GM12878 (cell line): ENCODE measurements around the gene TP53RK. TPM values are rescaled to one million over a fixed set of nuclear protein-coding genes. Genes with fewer than 3 reads are reported as not detected.

Experiments
- ATAC-seq: fragments of 200-7000 bp; cut with Tn5 transposase; 3 replicates; pipeline ENCODE4 v1.9.1; 2020; ENCODE audit warnings: mild to moderate bottlenecking, moderate library complexity
- BruUV-seq: library from RNA; stranded (reverse); fragments of 400-500 nt; replicated peaks from 2 replicates; lab custom pipeline; 2021; lab: Mats Ljungman, UMichigan
- CTCF ChIA-PET: fragments of 300-600 bp; sonication (Branson Sonifier 250); formaldehyde crosslinking; extraction: SDS; loops from one replicate; lab custom pipeline; 2021; ENCODE audit warnings: inconsistent platforms; lab: Yijun Ruan, JAX
- POLR2A ChIA-PET: fragments of 350-600 bp; formaldehyde crosslinking; extraction: SDS; loops from one replicate; lab custom pipeline; 2021; ENCODE audit warnings: inconsistent platforms; lab: Charles Lee
- RAD21 ChIA-PET: fragments of 300-600 bp; sonication (Branson Sonifier 250); formaldehyde crosslinking; loops from one replicate; lab custom pipeline; 2023; ENCODE audit warnings: antibody characterized with exemption; ENCODE audit not compliant: unreplicated experiment; lab: Charles Lee
- SMC1A ChIA-PET: fragments of 300-600 bp; sonication (Branson Sonifier 250); formaldehyde crosslinking; loops from one replicate; lab custom pipeline; 2023; ENCODE audit not compliant: unreplicated experiment, uncharacterized antibody; lab: Charles Lee
- DNase-seq: peaks from one replicate; pipeline ENCODE4 v3.0.0-alpha.2; 2011; ENCODE audit warnings: low read depth, low spot score
- FAIRE-seq: peaks from 3 replicates; lab custom pipeline; 2011; peaks lifted over from hg19 to GRCh38; lab: Jason Lieb, UNC
- H2AFZ ChIP-seq: 2 replicates; pipeline ENCODE4 v1.6.0; 2011; ENCODE audit warnings: low read depth, low read length, control low read depth; ENCODE audit not compliant: control insufficient read depth
- H3K27ac ChIP-seq: 2 replicates; pipeline ENCODE4 v1.5.1; 2011; ENCODE audit warnings: control low read depth; ENCODE audit not compliant: control insufficient read depth, insufficient read depth
- H3K27me3 ChIP-seq, 2 experiments: replicated peaks in 1 of 2; 2 replicates each; pipeline versions ENCODE4 v1.6.0 to v1.6.1; 2011; ENCODE audit warnings: low read length in 1 of 2; ENCODE audit not compliant: control insufficient read depth in 2 of 2, insufficient read depth in 2 of 2
- H3K36me3 ChIP-seq, 2 experiments: 2 replicates each; pipeline ENCODE4 v1.5.1; 2011; ENCODE audit warnings: low read length in 1 of 2; ENCODE audit not compliant: control insufficient read depth in 2 of 2, insufficient read depth in 2 of 2
- H3K4me1 ChIP-seq: 2 replicates; pipeline ENCODE4 v1.6.1; 2011; ENCODE audit warnings: mild to moderate bottlenecking, low read length, moderate library complexity, mixed read lengths; ENCODE audit not compliant: control insufficient read depth, insufficient read depth
- H3K4me2 ChIP-seq: 2 replicates; pipeline ENCODE4 v1.6.0; 2011; ENCODE audit warnings: control low read depth; ENCODE audit not compliant: control insufficient read depth, insufficient read depth
- H3K4me3 ChIP-seq: fragments of 200-600 bp; sonication (generic); 2 replicates; pipeline ENCODE4 v1.5.1; 2016
- H3K79me2 ChIP-seq: 2 replicates; pipeline ENCODE4 v1.6.0; 2011; ENCODE audit warnings: low read length; ENCODE audit not compliant: control insufficient read depth, insufficient read depth
- H3K9ac ChIP-seq: 2 replicates; pipeline ENCODE4 v1.8.0; 2011; ENCODE audit warnings: low read length, control low read depth, mixed read lengths; ENCODE audit not compliant: control insufficient read depth, insufficient read depth
- H3K9me3 ChIP-seq: replicated peaks from 3 replicates; pipeline ENCODE4 v1.5.1; 2011; ENCODE audit warnings: mild to moderate bottlenecking, low read length; ENCODE audit not compliant: control insufficient read depth, insufficient read depth
- H4K20me1 ChIP-seq: 2 replicates; pipeline ENCODE4 v1.6.0; 2011; ENCODE audit not compliant: control insufficient read depth, insufficient read depth
- ASH2L ChIP-seq: fragments of 300-600, 200-600 bp; sonication (generic); IDR thresholded peaks from 2 replicates; pipeline ENCODE4 v1.6.1; 2017; ENCODE audit warnings: low read depth, mild to moderate bottlenecking, borderline replicate concordance
- EP300 ChIP-seq, 2 experiments: fragments of 150-350 bp in 1 of 2; IDR thresholded peaks; 2 replicates each; pipeline ENCODE4 v1.6.1; 2011 to 2012; ENCODE audit warnings: low read depth in 2 of 2, low read length in 2 of 2, borderline replicate concordance in 1 of 2, improper control_type of control experiment in 1 of 2, inconsistent platforms in 1 of 2; ENCODE audit not compliant: control insufficient read depth in 1 of 2
- GABPA ChIP-seq: IDR thresholded peaks from 2 replicates; pipeline ENCODE4 v1.6.1; 2014; ENCODE audit warnings: antibody characterized with exemption, low read depth, mild to moderate bottlenecking, inconsistent platforms
- HDGF ChIP-seq: fragments of 450-650 bp; IDR thresholded peaks from 2 replicates; pipeline ENCODE4 v1.6.1; 2016; ENCODE audit warnings: antibody characterized with exemption
- MYB ChIP-seq: fragments of 150-350 bp; IDR thresholded peaks from 2 replicates; pipeline ENCODE4 v1.6.1; 2014; ENCODE audit warnings: mild to moderate bottlenecking, low read depth, low read length, borderline replicate concordance
- NFXL1 ChIP-seq: fragments of 450-650 bp; IDR thresholded peaks from 2 replicates; pipeline ENCODE4 v1.6.1; 2017; ENCODE audit warnings: antibody characterized with exemption, mild to moderate bottlenecking, borderline replicate concordance
- NFYB ChIP-seq: IDR thresholded peaks from 2 replicates; pipeline ENCODE4 v1.6.1; 2011; ENCODE audit warnings: low read depth, mild to moderate bottlenecking, low read length, improper control_type of control experiment, moderate library complexity; ENCODE audit not compliant: insufficient read depth
- RELB ChIP-seq: fragments of 450-650 bp; IDR thresholded peaks from 2 replicates; pipeline ENCODE4 v1.6.1; 2017; ENCODE audit warnings: low read depth, mild to moderate bottlenecking, moderate library complexity
- SIN3A ChIP-seq: IDR thresholded peaks from 2 replicates; pipeline ENCODE4 v1.6.1; 2012; ENCODE audit warnings: low read depth, low read length, improper control_type of control experiment
- SMARCA5 ChIP-seq: fragments of 450-650 bp; IDR thresholded peaks from 2 replicates; pipeline ENCODE4 v1.6.1; 2017; ENCODE audit warnings: mild to moderate bottlenecking
- SMC3 ChIP-seq: IDR thresholded peaks from 2 replicates; pipeline ENCODE4 v1.6.1; 2011; ENCODE audit warnings: low read length, improper control_type of control experiment, borderline replicate concordance
- SPI1 ChIP-seq: IDR thresholded peaks from 2 replicates; pipeline ENCODE4 v1.6.1; 2011; ENCODE audit warnings: low read depth, mild to moderate bottlenecking, low read length, moderate library complexity, borderline replicate concordance; ENCODE audit not compliant: insufficient read depth
- SREBF1 ChIP-seq: IDR thresholded peaks from 2 replicates; pipeline ENCODE4 v1.6.1; 2012; ENCODE audit warnings: mild to moderate bottlenecking, low read length
- TCF7 ChIP-seq: IDR thresholded peaks from 2 replicates; pipeline ENCODE4 v1.6.1; 2014; ENCODE audit warnings: antibody characterized with exemption, borderline replicate concordance
- WRNIP1 ChIP-seq: IDR thresholded peaks from 2 replicates; pipeline ENCODE4 v1.6.1; 2011; ENCODE audit warnings: low read depth, low read length, improper control_type of control experiment, borderline replicate concordance
- ZSCAN29 ChIP-seq: fragments of 450-650 bp; IDR thresholded peaks from 2 replicates; pipeline ENCODE4 v1.6.1; 2017; ENCODE audit warnings: mild to moderate bottlenecking, moderate library complexity
- WGBS: methylation state at CpG from one replicate; pipeline ENCODE4 v1.1.6; 2016; ENCODE audit warnings: low lambda C conversion rate; ENCODE audit not compliant: insufficient replicate concordance, insufficient coverage; ENCODE audit errors: missing lambda C conversion rate; 5-methylcytosine and 5-hydroxymethylcytosine counted together
- in situ Hi-C: fragments of 300-500 bp; cut with MboI; formaldehyde crosslinking; loops from 9 replicates; pipeline ENCODE4 v1.14.3; 2018; ENCODE audit warnings: mixed read lengths
- intact Hi-C: fragments of 100-400 bp; cut with micrococcal nuclease; formaldehyde crosslinking; loops from one replicate; pipeline ENCODE4 v1.14.2; 2022; ENCODE audit not compliant: unreplicated experiment
- polyA plus RNA-seq, 11 experiments: library from polyadenylated mRNA; depleted of rRNA in 4 of 11; unstranded in 6 of 11; stranded (reverse) in 5 of 11; fragments of >200 nt; fragmentation: Nextera tagmentation in 4 of 11; fragmentation: Illumina TruSeq in 1 of 11; extraction: Ambion mirVana in 4 of 11; extraction: Trizol in 1 of 11; gene quantifications; 1 replicate in 1 of 11; 2 replicates in 10 of 11; pipeline versions ENCODE4 v1.2.1 to v1.2.3, GENCODE V29; 2011 to 2016; ENCODE audit warnings: inconsistent platforms in 2 of 11, missing spikeins in 2 of 11, low read depth in 1 of 11
- total RNA-seq, 4 experiments: library from RNA; depleted of rRNA in 3 of 4; stranded (reverse); fragments of >200 nt in 3 of 4; fragmentation: Illumina TruSeq in 1 of 4; extraction: Trizol in 1 of 4; gene quantifications; 2 replicates each; pipeline versions ENCODE4 v1.2.1 to v1.2.3, GENCODE V29; 2013 to 2021
- TF ChIP-seq, protein P1 (sequence below): fragments of 450-650 bp; IDR thresholded peaks from 2 replicates; pipeline ENCODE4 v1.6.1; 2016; ENCODE audit warnings: mild to moderate bottlenecking, moderate library complexity, borderline replicate concordance

TP53RK gene
- total and polyA plus RNA-seq, 10 of the 15 experiments (the other 5 are each of a cell fraction or from before 2014, with no cell fraction given): 3.8 to 23.1 (median 16.1) TPM

DNA sequence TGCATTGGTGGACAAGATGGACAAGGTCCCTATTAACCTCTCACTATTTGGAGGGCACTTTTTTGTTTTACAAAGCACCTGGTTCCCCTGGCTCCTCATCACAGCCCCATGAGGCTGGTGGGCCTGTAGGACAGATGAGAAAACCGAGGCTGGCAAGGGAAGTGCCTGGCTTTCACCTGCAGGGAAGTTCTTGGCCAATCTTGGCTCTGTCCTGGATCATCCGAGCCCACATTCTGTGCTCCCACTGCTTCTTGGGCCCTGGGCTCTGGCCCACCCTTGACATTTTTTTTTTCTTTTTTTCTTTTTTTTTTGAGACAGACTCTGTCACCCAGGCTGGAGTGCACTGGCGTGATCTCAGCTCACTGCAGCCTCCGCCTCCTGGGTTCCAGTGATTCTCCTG is 52.7 kb downstream of the TP53RK start (continued):
- no peak for TF ChIP-seq EP300 (IDR thresholded peaks at IDR 0.05; ENCODE audit: borderline replicate concordance in 1 of 2, control insufficient read depth in 1 of 2, low read depth in 2 of 2, low read length in 2 of 2)

DNA sequence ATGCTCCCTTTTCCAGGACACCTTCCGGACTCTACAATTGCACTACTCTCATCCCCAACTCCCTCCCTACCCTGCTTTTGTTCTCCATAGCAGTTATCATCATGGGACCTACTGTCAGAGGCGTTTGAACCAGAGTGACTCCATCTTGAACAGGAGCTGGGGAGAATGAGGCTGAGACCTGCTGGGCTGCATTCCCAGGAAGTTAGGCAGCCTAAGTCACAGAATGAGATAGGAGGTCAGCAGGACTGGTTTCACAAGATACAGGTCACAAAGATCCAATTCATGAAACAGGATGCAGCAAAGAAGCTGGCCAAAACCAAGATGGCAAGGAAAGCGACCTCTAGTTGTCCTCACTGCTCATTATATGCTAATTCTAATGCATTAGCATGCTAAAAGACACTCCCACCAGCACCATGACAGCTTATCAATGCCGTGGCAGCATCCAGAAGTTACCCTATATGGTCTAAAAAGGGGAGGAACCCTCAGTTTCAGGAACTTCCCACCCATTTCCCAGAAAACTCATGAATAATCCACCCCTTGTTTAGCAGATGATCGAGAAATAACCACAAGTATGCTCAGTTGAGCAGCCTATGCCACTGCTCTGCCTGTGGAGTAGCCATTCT is 53.6 kb downstream of the TP53RK start:
- WGBS: 21% methylated on average over 5 of the region's 5 CpGs
- FAIRE-seq: no peak

More for the DNA sequence above, 53.6 kb downstream of the TP53RK start:
- no TSS peak for BruUV-seq
- Histone ChIP-seq H3K4me1 (no peaks in the 10 kb centered on the region), H3K9me3 (no peaks in the 10 kb centered on the region), H3K4me3 (no peak overlapping the region), H2AFZ (no peak overlapping the region), H3K9ac (no peak overlapping the region), H3K27ac (no peak overlapping the region), H4K20me1 (no peaks in the 10 kb centered on the region), H3K4me2 (no peak overlapping the region), H3K27me3 (no peaks in the 10 kb centered on the region), H3K36me3 (no peaks in the 10 kb centered on the region), H3K79me2 (no peaks in the 10 kb centered on the region)
- ATAC-seq: no peak
- DNase-seq: no peak
- ChIA-PET RAD21 (no interaction called here), POLR2A (no interaction called here), CTCF (interaction anchor here (0.6 kb wide), 1 partner anchor 91 kb away, joined by 3 read pairs; no protein-coding TSS in a partner anchor), SMC1A (no interaction called here)
- intact Hi-C loops (no loop called here), in situ Hi-C loops (no loop called here)
- TF ChIP-seq SMC3 (no peak), SPI1 (no peak), HDGF (no peak), ASH2L (no peak), NFYB (no peak), GABPA (no peak), ZSCAN29 (no peak), SREBF1 (no peak), RELB (no peak), SMARCA5 (no peak), TCF7 (no peak), SIN3A (no peak), MYB (no peak), NFXL1 (no peak), WRNIP1 (no peak)
- TF ChIP-seq, protein P1, sequence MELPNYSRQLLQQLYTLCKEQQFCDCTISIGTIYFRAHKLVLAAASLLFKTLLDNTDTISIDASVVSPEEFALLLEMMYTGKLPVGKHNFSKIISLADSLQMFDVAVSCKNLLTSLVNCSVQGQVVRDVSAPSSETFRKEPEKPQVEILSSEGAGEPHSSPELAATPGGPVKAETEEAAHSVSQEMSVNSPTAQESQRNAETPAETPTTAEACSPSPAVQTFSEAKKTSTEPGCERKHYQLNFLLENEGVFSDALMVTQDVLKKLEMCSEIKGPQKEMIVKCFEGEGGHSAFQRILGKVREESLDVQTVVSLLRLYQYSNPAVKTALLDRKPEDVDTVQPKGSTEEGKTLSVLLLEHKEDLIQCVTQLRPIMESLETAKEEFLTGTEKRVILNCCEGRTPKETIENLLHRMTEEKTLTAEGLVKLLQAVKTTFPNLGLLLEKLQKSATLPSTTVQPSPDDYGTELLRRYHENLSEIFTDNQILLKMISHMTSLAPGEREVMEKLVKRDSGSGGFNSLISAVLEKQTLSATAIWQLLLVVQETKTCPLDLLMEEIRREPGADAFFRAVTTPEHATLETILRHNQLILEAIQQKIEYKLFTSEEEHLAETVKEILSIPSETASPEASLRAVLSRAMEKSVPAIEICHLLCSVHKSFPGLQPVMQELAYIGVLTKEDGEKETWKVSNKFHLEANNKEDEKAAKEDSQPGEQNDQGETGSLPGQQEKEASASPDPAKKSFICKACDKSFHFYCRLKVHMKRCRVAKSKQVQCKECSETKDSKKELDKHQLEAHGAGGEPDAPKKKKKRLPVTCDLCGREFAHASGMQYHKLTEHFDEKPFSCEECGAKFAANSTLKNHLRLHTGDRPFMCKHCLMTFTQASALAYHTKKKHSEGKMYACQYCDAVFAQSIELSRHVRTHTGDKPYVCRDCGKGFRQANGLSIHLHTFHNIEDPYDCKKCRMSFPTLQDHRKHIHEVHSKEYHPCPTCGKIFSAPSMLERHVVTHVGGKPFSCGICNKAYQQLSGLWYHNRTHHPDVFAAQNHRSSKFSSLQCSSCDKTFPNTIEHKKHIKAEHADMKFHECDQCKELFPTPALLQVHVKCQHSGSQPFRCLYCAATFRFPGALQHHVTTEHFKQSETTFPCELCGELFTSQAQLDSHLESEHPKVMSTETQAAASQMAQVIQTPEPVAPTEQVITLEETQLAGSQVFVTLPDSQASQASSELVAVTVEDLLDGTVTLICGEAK: no peak
